Natural killer cell (primary cell): ENCODE measurements around the gene GPR137B. TPM values are rescaled to one million over a fixed set of nuclear protein-coding genes. Genes with fewer than 3 reads are reported as not detected.

Experiments used
- ATAC-seq, 3 donors: fragments of 150-1000 bp in 2 of 3; fragments of 200-7000 bp in 1 of 3; cut with Tn5 transposase; 1 replicate in 1 of 3; 2 replicates in 2 of 3; pipeline ENCODE4 v1.10.0; 2021; ENCODE audit warnings: mild to moderate bottlenecking in 2 of 3, moderate library complexity in 2 of 3
- DNase-seq, 2 donors: peaks; one replicate each; pipeline versions ENCODE4 v3.0.0 to v3.0.0-alpha.2; 2013 to 2021; ENCODE audit warnings: mixed read lengths in 1 of 2
- H3K27ac ChIP-seq: one replicate; pipeline ENCODE4 v1.5.1; 2013; ENCODE audit warnings: mild to moderate bottlenecking, low read length
- H3K27me3 ChIP-seq: one replicate; pipeline ENCODE4 v1.6.1; 2013; ENCODE audit warnings: low read length; ENCODE audit not compliant: control insufficient read depth, insufficient read depth
- H3K36me3 ChIP-seq: one replicate; pipeline ENCODE4 v1.6.1; 2013; ENCODE audit warnings: low read length; ENCODE audit not compliant: control insufficient read depth, insufficient read depth
- H3K4me1 ChIP-seq: one replicate; pipeline ENCODE4 v1.6.1; 2013; ENCODE audit warnings: low read length; ENCODE audit not compliant: control insufficient read depth, insufficient read depth
- H3K4me3 ChIP-seq: one replicate; pipeline ENCODE4 v1.5.1; 2013; ENCODE audit warnings: low read length
- H3K9me3 ChIP-seq: one replicate; pipeline ENCODE4 v1.6.1; 2013; ENCODE audit warnings: low read length; ENCODE audit not compliant: control insufficient read depth, insufficient read depth
- H3K27ac Mint-ChIP-seq, 2 donors: one replicate each; pipeline ENCODE4 v1.8.0; 2022; ENCODE audit warnings: mild to moderate bottlenecking in 2 of 2, mixed read lengths in 2 of 2, moderate library complexity in 1 of 2
- H3K27me3 Mint-ChIP-seq, 2 donors: one replicate each; pipeline ENCODE4 v1.8.0; 2022; ENCODE audit warnings: low read depth in 2 of 2, mixed read lengths in 2 of 2
- H3K36me3 Mint-ChIP-seq: one replicate; pipeline ENCODE4 v1.8.0; 2022; ENCODE audit warnings: mixed read lengths
- H3K4me1 Mint-ChIP-seq, 2 donors: one replicate each; pipeline ENCODE4 v1.8.0; 2022; ENCODE audit warnings: mixed read lengths in 2 of 2
- H3K4me3 Mint-ChIP-seq: one replicate; pipeline ENCODE4 v1.8.0; 2022; ENCODE audit warnings: mild to moderate bottlenecking, moderate library complexity, mixed read lengths
- H3K9me3 Mint-ChIP-seq, 2 donors: one replicate each; pipeline ENCODE4 v1.8.0; 2022; ENCODE audit warnings: mixed read lengths in 2 of 2
- WGBS: methylation state at CpG from one replicate; pipeline ENCODE4 v1.1.7; 2013; ENCODE audit warnings: missing lambda C conversion rate; ENCODE audit not compliant: insufficient coverage; 5-methylcytosine and 5-hydroxymethylcytosine counted together
- intact Hi-C: fragments of 100-400 bp; cut with micrococcal nuclease; formaldehyde crosslinking; loops from one replicate; pipeline ENCODE4 v1.14.2; 2022
- total RNA-seq, 4 donors: library from RNA; stranded (reverse); fragments of 120-200 nt in 1 of 4; gene quantifications; one replicate each; pipeline versions ENCODE4 v1.2.3 to v1.2.4, GENCODE V29; 2013 to 2022
- TF ChIP-seq, protein P1 (sequence below): fragments of 200-600 bp; IDR thresholded peaks from one replicate; pipeline ENCODE4 v1.8.0; 2022; ENCODE audit warnings: antibody characterized with exemption

Gene GPR137B
- total RNA-seq, 3 donors from 2014 or later (not counting 1 experiment from before 2014, with no cell fraction given): 13.3 to 13.8 (median 13.5) TPM

DNA sequence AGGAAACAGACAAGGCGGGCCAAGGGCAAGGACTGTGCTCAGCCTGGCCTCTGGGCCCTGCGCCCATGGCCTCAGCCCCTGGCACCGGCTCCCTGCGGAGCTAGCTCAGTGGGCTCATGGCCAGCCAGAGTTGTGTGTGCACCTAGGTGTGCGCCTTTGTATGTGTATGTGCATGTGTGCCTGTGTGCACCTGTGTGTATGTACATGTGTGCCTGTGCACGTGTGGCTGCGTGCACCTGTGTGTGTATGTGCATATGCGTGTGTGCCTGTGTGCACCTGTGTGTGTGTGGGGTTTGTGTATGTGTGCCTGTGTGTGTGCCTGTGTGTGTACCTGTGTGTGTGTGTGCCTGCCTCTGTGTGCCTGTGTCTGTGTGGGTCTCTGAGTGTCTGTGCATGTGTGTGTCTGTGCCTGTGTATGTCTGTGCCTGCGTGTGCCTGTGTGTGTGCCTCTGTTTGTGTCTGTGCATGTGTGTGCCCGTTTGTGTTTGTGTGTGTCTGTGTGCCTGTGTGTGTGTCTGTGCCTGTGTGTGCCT, 7.4 kb downstream of the GPR137B start:
- DNase-seq: no peak
- intact Hi-C loops: no loop called here
- Histone ChIP-seq H3K27me3 (no peaks in the 10 kb centered on the region), H3K4me3 (no peak overlapping the region), H3K27ac (no peak overlapping the region), H3K4me1 (peaks cover 3% of the 10 kb centered on the region), H3K36me3 (no peaks in the 10 kb centered on the region), H3K9me3 (no peaks in the 10 kb centered on the region)
- Mint-ChIP-seq H3K4me1 (peaks cover 25 to 59% of the 10 kb centered on the region in 2 donors), H3K27me3 (no peaks in the 10 kb centered on the region), H3K9me3 (no peaks in the 10 kb centered on the region), H3K27ac (no peak overlapping the region), H3K4me3 (no peak overlapping the region), H3K36me3 (no peaks in the 10 kb centered on the region)
- WGBS: 93% methylated on average over 10 of the region's 10 CpGs
- TF ChIP-seq, protein P1, sequence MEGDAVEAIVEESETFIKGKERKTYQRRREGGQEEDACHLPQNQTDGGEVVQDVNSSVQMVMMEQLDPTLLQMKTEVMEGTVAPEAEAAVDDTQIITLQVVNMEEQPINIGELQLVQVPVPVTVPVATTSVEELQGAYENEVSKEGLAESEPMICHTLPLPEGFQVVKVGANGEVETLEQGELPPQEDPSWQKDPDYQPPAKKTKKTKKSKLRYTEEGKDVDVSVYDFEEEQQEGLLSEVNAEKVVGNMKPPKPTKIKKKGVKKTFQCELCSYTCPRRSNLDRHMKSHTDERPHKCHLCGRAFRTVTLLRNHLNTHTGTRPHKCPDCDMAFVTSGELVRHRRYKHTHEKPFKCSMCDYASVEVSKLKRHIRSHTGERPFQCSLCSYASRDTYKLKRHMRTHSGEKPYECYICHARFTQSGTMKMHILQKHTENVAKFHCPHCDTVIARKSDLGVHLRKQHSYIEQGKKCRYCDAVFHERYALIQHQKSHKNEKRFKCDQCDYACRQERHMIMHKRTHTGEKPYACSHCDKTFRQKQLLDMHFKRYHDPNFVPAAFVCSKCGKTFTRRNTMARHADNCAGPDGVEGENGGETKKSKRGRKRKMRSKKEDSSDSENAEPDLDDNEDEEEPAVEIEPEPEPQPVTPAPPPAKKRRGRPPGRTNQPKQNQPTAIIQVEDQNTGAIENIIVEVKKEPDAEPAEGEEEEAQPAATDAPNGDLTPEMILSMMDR: no peak
- ATAC-seq: peak in 1 of 3 donors; percentile 12

DNA sequence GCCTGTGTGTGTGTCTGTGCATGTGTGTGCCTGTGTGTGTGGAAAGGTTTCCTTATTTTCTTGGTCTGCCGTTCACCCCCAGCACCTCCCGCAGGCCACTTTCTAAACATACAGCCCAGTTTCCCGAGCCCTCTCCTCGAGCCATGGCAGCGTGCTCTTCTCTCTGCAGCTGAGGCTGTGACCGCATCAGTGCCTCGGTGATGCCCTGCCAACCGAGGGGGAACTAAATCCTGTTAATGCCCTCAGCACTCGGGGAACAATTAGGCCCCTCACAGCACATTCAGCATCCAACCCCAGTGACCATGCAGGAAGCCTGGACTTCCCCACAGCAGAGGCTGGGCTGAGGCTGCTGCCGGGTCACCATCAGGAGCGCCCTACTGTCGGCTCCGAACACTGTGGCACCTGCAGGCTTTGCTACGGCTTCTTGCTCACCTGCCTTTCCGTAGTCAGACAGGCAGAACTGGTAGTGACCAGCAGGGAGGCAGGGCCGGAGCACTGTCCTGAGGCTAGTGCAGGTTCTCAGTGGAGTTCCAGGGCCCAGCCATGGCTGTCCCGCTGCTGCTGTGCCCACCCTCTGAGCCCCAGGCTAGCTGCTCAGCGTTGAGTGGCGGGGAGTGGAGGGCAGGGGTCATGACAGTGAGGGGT, 8.1 kb downstream of the GPR137B start:
- no peak for DNase-seq
- Histone ChIP-seq H3K9me3 (no peaks in the 10 kb centered on the region), H3K4me1 (no peaks in the 10 kb centered on the region), H3K4me3 (no peak overlapping the region), H3K27ac (no peak overlapping the region), H3K36me3 (no peaks in the 10 kb centered on the region), H3K27me3 (no peaks in the 10 kb centered on the region)
- Mint-ChIP-seq H3K27ac (no peak overlapping the region), H3K9me3 (no peaks in the 10 kb centered on the region), H3K36me3 (no peaks in the 10 kb centered on the region), H3K4me1 (peaks cover 20 to 57% of the 10 kb centered on the region in 2 donors), H3K4me3 (no peak overlapping the region), H3K27me3 (no peaks in the 10 kb centered on the region)
- no peak for ATAC-seq
- WGBS: 92% methylated on average over 19 of the region's 19 CpGs
- TF ChIP-seq, protein P1: no peak
- intact Hi-C loops: no loop called here

DNA sequence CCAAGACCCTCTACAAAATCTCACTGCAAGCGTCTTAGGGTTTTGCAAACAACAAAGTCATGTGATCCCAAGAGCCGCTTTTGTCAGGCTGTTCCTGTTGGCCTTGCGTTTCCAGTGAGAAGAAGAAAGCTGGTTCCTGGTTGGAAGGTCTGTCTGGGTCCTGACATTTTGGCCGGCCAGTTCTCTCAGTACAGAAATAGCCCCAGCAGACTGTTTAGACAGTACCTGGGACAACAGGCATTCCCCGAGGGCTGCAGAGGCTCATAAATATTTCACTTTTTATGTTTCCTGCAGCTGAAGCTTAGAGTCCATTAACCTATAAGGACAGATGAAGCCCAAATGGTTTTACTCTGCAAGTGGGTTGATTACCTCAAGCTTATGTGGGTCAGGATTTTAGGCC, 8.6 kb downstream of the GPR137B start:
- H3K27ac Mint-ChIP-seq: no peak overlapping the region
- intact Hi-C loops: no loop called here
- WGBS: 96% methylated on average over 5 of the region's 5 CpGs
- no peak for DNase-seq
- no peaks in the 10 kb centered on the region for H3K27me3 Mint-ChIP-seq
- Histone ChIP-seq H3K36me3 (no peaks in the 10 kb centered on the region), H3K4me1 (peaks cover under 1% of the 10 kb centered on the region), H3K4me3 (no peak overlapping the region), H3K27ac (no peak overlapping the region), H3K27me3 (no peaks in the 10 kb centered on the region), H3K9me3 (no peaks in the 10 kb centered on the region)
- H3K4me3 Mint-ChIP-seq: no peak overlapping the region
- ATAC-seq: no peak
- H3K9me3 Mint-ChIP-seq: no peaks in the 10 kb centered on the region
- TF ChIP-seq, protein P1: no peak
- peaks cover 23 to 58% of the 10 kb centered on the region in 2 donors for H3K4me1 Mint-ChIP-seq
- H3K36me3 Mint-ChIP-seq: no peaks in the 10 kb centered on the region
